Measurements from ENCODE around the gene CLIC1. TPM values are rescaled to one million over a fixed set of nuclear protein-coding genes. Genes with fewer than 3 reads are reported as not detected.

CLIC1 gene
- total RNA-seq, 2 donors from 2014 or later = 90.9 to 194 TPM

DNA sequence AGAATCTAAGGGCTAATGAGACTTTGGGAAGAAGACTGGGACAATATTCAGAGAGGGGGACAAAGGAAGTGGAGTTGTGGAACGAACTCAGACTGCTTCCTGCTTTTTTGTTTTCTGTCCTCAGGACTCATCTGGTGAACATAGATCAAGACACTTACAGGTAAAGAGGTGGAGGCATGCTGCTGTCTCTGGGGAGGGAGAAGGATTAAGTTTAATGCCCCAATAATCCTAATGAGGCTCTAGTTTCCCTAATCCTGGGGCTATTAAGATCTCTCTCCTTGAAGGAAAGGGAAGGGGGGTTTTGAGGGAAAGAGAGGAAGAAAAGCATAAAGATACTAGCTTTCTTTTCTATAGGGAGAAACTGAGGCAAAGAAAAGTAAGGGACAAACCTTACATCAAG, 8.1 kb upstream of the CLIC1 start:
- H3K27me3 ChIP-seq = no peaks in the 10 kb centered on the region
- no peak overlapping the region for H3K27ac ChIP-seq
- no peak for TF ChIP-seq CTCF (IDR thresholded peaks at IDR 0.05)
- DNase-seq (ENCODE audit: low spot score) = no peak
- H3K4me3 ChIP-seq = no peak overlapping the region
- no peaks in the 10 kb centered on the region for H3K9me3 ChIP-seq
- H3K36me3 ChIP-seq = no peaks in the 10 kb centered on the region
- H3K4me1 ChIP-seq = peaks cover 0 to 9% of the 10 kb centered on the region in 2 donors

DNA sequence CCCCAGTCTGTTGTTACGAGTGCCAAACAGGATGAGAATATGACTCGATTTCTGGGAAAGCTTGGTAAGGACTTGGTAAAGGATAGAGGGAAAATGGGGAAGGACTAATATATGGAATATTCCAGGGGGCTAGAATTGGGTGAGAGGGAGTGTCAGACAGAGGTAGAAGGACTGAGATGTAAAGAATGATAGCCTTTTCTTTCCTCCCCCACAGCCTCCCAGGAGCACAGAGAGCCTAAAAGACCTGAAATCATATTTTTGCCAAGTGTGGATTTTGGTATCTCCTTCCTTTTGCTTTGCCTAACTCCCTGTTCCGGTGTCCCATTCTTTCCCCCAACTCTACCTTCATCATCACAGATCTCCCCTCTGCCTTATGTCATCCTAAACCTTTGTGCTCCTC, 6.6 kb upstream of the CLIC1 start:
- H3K4me1 ChIP-seq = peaks cover 0 to 24% of the 10 kb centered on the region in 2 donors
- H3K4me3 ChIP-seq = no peak overlapping the region
- no peaks in the 10 kb centered on the region for H3K9me3 ChIP-seq
- no peaks in the 10 kb centered on the region for H3K36me3 ChIP-seq
- no peak for TF ChIP-seq CTCF (IDR thresholded peaks at IDR 0.05)
- no peaks in the 10 kb centered on the region for H3K27me3 ChIP-seq
- H3K27ac ChIP-seq = no peak overlapping the region
- no peak for DNase-seq (ENCODE audit: low spot score)

GRCh38 chr6:31741815-31742214, 5.5 kb upstream of the CLIC1 start:
- TF ChIP-seq CTCF (IDR thresholded peaks at IDR 0.05) = no peak
- H3K27ac ChIP-seq = no peak overlapping the region
- peaks cover 0 to 34% of the 10 kb centered on the region in 2 donors for H3K4me1 ChIP-seq
- no peaks in the 10 kb centered on the region for H3K36me3 ChIP-seq
- no peak overlapping the region for H3K4me3 ChIP-seq
- DNase-seq (ENCODE audit: low spot score) = no peak
- H3K9me3 ChIP-seq = no peaks in the 10 kb centered on the region
- H3K27me3 ChIP-seq = no peaks in the 10 kb centered on the region

- Histone ChIP-seq H3K9me3 (no peaks in the 10 kb centered on the region), H3K4me1 (peaks cover 0 to 38% of the 10 kb centered on the region in 2 donors), H3K36me3 (no peaks in the 10 kb centered on the region), H3K27ac (peak overlapping the region; percentile 41 to 43), H3K4me3 (peak overlapping the region; percentile 62 to 66), H3K27me3 (no peaks in the 10 kb centered on the region)
- no peak for DNase-seq (ENCODE audit: low spot score)
- TF ChIP-seq CTCF (IDR thresholded peaks at IDR 0.05) = no peak
Measured at GRCh38 chr6:31740397-31741223, 4.3 kb upstream of the CLIC1 start.

GRCh38 chr6:31739639-31740396, 3.5 kb upstream of the CLIC1 start, which contains the start of gene MSH5:
Gene MSH5, plus strand, starts transcription at chr6:31740005. Its CDS starts 462 bp downstream, at chr6:31740467.
- Histone ChIP-seq H3K9me3 (no peaks in the 10 kb centered on the region), H3K36me3 (no peaks in the 10 kb centered on the region), H3K4me1 (peaks cover 0 to 43% of the 10 kb centered on the region in 2 donors), H3K27ac (peak within 1 kb of the TSS; percentile 41 to 43), H3K4me3 (peak within 1 kb of the TSS; percentile 62 to 66), H3K27me3 (no peaks in the 10 kb centered on the region)
- DNase-seq (ENCODE audit: low spot score) = peak; percentile 99
- no peak for TF ChIP-seq CTCF (IDR thresholded peaks at IDR 0.05)
